NCI-H187 treated with DMSO at 0.1 percent for 48 hours (cell line): ENCODE data around the gene ACBD4.

Source experiments
- DNase-seq: peaks from one replicate; lab custom pipeline; 2025; lab: John Stamatoyannopoulos, UW

ACBD4 gene

DNA sequence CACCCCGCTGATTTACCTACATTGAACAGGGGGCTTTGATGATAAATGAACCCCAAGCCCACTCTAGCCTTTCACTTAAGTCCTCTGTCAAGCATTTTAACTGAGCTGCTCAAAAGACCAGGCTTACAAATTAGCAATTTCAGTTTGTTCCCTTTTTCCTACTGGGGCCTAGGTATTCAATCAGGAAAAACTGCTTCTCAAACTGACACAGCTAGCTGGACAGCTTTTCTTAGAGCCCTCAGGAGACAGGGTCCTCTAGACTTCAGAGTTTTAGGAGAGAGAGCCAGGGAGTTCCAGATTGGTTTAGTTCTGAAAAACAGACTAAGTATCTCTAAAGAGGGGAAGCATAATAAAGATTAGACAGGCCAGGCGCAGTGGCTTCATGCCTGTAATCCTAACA is 20.0 kb downstream of the ACBD4 start:
- no peak for DNase-seq

DNA sequence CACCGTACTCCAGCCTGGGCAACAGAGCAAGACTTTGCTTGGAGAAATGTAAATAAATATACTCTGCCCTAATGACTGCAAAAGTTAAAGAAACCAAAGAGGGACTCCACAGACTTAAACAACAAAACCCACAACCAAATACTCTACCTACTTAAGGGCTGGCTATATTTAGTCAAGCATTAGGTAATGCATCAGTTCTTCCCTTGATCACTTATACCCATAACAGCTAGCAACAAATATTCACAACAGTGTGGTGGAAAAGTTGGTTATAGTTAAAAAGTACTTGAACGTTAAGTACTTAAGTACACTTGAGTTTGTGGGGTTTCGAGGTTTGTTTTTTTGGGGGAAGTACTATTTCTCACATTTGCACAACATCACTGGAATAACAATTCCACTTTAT is 20.8 kb downstream of the ACBD4 start:
- DNase-seq, result no peak

DNA sequence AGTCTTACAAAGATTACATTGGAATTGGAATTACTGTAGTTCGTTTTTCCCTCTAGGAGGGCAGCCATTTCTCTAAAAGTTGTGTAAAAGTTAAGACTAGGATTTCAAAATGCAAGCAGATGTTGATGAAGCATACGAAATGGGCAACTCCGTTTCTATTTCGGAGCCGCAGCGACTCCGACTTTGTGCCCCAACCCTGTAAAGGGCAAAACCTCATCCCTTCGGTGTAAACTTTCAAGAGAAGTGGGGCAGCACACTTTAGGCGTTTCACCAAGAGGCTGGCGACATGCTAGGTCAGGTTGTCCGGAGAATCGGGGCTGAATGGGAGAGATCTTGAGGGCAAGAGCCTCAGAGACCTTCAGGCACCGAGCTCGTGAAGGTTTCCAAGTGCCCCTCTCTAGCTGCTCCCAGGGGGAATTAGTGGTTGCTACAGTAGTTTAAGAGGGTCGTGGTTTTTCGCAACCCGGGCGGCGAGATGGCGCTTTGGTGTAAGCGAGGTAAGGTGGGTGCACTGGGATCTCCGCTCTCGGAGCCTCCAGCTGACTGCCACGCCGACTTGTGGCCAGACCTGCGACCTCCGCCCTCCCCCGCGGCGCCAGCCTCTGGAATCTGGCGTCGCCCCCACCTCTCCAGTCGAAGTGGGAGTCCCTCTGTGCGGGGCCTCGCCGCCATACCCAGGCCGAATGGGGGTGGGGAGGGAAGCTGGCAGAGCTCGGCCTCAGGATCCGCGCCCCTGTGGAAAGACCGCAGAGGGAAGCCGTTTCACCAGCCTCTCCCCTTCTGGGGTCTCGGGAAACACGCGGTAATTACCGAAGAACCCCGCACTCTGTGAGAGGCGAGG is 25.2 kb downstream of the ACBD4 start:
- no peak for DNase-seq

DNA sequence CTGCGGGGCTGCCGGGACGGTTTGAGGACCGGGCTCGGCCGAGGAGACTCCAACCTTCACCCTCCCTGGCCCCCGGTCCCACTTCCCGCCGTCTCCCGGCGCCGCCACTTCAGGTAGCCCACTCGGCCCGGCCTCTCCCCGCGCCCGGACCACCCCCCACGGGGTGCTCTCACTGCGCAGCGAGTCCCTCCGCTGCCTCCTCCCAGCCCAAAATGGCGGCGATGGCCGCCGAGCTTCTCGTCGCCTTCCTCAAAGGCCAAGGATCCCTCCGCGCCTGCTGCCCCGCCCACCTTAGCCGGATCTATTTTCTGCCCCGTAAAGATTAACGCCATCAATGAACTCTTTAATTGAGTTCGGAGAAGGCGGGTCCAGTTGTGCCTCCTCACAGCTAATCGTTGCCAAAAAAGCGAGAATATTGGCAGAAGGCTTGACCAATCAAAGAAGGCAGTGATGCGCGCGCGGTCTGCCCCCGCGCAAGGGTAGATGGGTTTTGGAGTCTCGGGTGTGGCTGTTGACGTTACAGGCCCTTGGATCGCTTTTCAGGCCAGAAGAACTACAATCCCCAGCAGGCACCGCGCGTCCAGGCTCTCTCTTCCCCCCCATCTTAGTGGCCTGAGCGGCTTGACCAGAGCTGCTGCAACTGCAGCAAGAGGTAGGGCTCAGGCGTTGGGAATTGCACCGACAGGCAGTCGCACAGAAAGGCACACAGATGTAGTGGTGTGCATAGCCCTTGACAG is 26.0 kb downstream of the ACBD4 start, which contains the start of gene HEXIM2:
Gene HEXIM2, plus strand, starts transcription at position 588 of the 737 bp plus-strand sequence. CDS start 919 bp downstream, outside the sequence.
- peak; percentile 93 for DNase-seq

GRCh38 chr17:45162025-45162687 is 26.7 kb downstream of the ACBD4 start:
- no peak for DNase-seq

DNA sequence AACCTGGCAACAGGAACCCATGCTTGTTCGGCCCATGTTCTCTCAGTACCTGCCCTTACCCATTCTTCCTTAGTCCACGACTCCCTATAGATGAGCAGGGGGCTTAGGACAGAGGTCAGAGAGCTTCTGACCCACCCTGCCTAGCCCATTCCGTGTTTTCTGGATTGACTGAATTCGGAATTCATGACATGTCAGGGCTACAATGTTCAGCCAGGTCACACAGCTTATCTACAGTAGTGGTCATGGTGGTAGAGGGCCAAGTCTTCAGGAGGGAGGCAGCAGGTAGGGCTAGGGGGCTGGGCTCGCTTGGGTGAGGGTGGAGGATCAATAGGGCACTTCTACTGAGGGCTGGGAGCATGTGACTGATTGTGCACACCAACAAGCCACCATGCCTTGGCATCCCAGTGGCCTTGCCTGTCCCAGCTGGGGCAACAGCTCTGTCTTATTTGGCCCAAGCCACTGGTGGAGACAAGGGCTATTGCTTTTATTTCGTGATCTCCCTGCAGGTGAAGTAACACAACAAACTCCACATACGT is 29.3 kb downstream of the ACBD4 start:
- DNase-seq, result no peak

GRCh38 chr17:45168991-45169752 is 33.7 kb downstream of the ACBD4 start:
- no peak for DNase-seq

DNA sequence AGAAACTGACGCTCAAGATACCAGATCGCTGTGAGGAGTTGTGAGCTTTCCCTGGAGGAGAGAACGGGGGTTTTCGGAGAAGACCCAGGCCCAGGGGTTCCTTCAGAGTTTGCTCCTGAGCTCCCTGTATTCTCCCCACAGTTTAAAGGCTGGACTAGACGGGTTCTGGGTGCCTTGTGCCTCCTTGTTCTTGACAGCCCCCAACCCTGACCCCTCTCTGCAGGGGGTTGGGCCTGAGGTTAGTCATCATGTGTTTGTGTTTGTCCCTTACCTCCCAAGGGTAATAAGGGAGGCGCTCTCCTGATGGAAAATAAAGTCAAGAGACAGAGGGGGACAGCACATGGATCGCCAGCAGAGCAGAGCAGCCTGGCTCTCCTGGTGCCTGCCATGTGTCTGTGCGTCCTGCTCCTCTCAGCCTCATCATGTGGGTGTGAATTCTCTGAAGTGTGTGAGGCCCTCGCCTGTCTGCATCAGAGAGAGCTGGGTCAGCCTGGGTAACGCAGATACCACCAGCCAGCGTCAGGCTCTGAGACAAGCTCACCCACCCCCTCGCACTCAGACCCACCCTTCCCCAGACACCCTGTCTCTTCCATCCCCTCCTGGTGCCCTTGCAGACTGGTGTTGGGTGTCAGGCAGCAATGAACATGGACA is 34.9 kb downstream of the ACBD4 start:
- no peak for DNase-seq

DNA sequence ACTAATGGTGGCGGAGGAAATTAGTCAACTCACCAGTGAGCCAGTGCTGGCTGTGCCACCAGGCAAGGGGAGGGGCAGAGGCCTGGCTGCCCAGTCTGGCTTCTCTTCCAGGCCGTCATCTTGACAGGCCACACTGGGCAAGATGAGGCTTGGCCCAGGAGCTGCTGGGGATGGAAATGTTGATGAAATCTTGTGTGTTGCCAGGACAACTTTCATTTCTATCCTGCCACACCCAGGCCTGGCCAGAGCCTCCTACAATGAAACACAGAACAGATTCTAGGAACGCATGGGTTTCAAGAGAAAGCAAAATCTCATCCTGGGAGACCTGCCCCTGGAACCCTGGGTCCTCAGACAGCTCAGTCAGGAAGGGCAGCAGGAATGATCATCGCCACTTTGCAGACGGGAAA is 35.4 kb downstream of the ACBD4 start:
- no peak for DNase-seq

GRCh38 chr17:45171338-45172231 is 36.1 kb downstream of the ACBD4 start:
- no peak for DNase-seq

GRCh38 chr17:45172232-45172540 is 36.7 kb downstream of the ACBD4 start:
- no peak for DNase-seq

DNA sequence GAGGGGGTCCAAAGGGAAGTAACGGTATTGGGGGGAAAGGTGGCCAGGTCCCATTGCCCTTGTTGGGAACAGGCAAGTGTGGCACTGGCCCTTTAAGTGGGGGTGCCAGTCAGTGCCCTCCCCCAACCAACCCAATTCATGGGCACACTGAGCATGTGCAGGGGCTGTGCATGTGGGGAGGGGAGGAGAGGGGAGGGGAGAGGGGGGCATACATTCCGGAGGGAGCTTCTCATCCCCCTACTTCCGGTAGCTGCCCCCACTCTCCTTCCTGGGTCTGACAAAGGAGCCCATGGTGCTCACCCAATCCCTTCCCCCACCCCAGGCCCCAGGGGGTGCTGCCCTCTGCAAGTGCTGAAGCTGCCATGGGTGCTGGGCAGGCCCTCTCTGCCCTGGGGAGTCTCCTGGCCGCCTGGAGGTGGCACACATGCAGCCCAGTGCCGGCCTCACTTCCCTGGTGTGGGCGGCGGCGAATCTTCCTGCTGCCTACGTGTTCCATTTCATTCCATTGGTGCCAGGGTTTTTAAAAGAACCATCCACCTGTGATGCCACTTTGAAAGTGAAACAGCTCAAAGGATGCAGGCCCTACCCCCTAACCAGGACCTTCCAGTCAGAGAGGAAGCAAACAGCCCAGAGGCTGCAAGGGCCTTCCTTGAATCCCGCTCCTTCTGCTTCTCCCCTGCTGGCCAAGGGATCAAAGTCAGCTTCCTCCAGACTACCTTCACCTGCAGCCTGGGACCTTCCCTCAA is 37.2 kb downstream of the ACBD4 start:
- no peak for DNase-seq

GRCh38 chr17:45175759-45176115 is 40.2 kb downstream of the ACBD4 start:
- DNase-seq, result no peak

GRCh38 chr17:45177563-45177962 is 42.1 kb downstream of the ACBD4 start:
- DNase-seq, result no peak

DNA sequence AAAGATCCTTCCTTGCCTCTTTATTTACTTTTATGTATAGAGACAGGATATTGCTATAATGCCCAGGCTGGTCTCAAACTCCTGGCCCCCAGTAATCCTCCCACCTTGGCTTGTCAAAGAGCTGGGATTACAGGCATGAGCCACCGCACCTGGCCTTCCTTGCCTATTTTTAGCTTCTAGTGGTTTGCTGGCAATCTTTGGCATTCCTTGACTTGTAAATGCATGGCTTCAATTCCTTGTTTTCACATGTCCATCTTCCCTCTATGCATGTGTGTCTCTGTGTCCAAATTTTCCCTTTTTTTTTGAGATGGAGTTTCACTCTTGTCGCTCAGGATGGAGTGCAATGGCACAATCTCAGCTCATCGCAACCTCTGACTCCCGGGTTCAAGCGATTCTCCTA is 48.7 kb downstream of the ACBD4 start:
- no peak for DNase-seq

- no peak for DNase-seq
Observed at GRCh38 chr17:45186801-45187354, 51.4 kb downstream of the ACBD4 start.

DNA sequence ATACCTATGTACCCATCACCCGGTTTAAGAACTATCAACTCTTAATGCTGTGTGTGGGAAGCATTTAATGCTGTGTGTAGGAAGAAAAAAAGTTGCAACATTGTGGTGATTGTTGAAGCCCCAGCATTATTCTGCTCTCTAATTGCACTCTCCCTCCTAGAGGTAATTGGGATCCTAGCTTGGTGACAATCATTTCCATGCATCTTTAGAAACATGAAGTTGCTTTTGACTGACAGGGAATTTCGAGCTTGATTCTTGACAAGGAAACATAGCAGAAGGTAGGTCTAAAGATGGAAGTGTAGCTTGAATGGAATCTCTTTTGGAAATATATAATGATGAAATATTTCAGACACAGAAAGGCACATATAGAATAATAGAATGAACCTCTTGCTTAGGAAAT is 53.5 kb downstream of the ACBD4 start:
- DNase-seq, result no peak

GRCh38 chr17:45190503-45191255 is 55.2 kb downstream of the ACBD4 start:
- no peak for DNase-seq
